8988T (cell line): ENCODE measurements around the gene TMEM164.

Experiments used
- DNase-seq: peaks from one replicate; pipeline ENCODE4 v3.0.0; 2011

Gene TMEM164

DNA sequence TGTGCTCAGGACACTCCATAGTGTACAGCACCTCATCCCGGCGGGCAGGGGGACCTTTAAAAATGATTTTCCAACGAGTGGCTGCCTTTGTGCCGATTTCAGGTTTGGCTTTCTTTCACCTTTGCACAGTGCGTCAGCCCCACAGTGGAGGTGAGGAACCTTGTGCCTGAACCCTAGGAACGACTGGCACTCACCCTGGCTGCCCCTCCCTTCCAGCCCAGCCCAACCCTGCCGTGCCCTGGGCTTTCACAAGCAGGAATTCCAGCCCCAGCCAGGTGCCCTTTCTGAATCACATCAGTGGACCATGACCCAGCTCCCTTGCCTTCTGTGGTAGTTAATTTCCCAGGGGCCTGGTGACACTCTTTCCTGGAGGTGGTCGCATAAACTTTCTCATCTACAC, 1.3 kb downstream of the TMEM164 start:
- no peak for DNase-seq

- no peak for DNase-seq
These were observed 1.9 kb downstream of the TMEM164 start for GRCh38 chrX:110004731-110005369.

DNA sequence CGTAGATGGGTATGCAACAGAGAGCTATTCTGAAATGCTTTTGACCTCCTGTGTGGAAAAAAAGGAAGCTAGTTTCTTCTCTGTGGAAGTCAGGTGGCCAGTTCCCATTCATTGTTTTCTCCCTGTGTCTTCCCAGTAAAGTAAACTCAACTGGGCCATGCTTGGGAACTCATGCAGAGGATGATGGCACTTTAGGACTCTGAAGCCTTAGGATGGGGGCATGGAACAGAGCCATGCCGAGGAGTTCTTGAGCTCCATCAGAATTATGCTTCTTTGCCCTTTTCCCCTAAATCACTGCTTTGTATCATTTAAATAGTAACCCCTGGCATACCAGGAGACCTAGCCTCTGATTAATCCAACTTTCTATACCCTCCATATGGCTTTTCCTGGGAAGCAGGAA, 3.2 kb downstream of the TMEM164 start:
- no peak for DNase-seq

GRCh38 chrX:110006821-110007375, 4.0 kb downstream of the TMEM164 start:
- no peak for DNase-seq

DNA sequence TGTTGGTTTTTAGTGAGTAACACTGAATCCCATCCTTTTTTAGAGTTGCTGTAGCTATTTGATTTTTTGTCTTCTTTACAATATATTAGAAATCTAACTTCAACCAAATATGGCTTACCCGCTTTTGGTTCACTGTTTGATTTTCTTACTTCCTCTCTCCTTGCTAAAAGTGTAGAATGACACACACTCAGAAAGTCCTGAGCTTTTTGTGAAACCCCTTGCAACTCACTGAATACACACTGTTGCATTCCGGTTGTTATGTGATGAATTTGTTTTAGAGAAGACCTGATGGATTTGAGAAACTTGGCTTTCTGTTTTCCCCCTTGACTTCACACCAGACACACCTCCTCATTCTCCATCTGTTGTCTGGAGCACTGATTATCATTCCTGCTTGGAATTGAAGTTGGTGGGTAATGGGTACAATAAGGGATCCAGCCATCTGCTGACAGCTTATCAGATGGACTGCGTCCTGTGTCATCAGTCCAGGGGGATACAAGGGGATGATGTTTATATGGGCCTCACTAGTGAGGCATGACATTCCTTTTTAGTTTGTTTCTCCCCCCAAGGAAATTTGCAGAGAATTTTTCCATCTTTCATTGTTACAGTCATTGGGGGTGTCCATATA, 5.2 kb downstream of the TMEM164 start:
- no peak for DNase-seq

DNA sequence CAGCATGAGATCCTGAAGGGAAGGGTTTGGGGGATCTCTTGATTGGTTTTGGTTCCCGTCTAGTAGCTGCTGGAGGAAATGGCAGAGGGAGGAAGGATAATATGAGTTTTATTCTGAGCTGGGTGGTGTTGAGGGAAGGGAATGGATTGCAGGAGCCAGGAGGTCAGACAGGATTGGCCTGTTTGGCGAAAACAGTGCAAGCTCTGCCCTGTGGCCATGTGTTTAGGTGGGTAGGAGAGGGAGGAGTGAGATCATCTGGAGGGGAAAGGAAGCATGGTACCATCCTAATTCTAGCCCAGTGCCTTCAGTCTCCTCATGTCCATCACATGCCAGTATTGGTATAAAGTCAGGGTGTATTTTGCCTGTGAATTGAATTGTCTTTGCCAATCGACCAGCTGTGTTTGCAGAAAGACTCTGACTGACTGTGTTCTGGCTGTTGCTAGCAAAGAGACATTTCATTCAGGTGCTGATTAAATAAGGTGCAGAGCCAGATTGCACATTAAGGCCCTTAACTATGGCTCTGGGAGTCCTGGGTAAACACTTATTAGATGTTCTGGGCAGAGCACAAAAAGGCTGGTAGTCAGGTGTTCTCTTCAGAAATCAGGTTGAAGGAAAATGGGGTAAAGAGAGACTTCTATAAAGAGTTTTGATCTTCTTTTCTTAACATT, 10.0 kb downstream of the TMEM164 start:
- DNase-seq: no peak

DNA sequence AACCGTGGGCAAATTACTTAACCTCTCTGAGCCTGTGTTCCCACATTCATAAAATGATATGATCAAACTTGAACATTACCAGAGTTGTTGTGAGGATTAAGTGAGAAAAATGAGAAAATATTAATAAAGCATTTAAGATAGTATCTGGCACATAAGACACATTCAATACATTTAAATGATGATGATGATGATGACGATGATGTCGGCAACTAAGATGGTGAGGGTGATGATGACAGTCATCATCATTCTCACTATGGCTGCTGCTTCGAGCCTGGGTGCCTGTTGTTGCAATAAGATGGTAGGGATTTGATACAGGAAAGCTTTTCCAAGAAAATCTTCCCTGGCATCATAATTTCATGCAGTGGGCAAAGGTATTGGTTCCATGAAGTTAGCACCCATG, 11.1 kb downstream of the TMEM164 start:
- no peak for DNase-seq

DNA sequence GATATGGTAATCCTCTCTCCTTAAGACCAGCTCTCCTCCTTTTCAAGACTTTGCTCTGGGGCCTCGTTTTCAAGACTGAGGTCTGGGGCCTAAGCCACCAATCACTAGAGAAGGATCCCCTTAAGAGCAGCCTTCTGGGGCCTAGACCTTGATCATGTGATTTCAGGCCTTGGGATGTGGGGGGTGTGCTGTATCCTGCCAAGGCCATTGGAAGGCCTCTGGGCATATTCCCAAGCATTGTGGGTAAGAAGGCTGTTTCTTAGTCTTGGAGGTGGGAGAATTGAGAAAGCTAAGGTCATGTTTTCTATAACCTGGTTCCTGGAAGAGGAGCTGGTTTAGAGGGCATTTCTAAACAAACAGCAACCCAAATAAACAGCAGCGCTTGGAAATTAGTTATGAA, 12.1 kb downstream of the TMEM164 start:
- DNase-seq: no peak

DNA sequence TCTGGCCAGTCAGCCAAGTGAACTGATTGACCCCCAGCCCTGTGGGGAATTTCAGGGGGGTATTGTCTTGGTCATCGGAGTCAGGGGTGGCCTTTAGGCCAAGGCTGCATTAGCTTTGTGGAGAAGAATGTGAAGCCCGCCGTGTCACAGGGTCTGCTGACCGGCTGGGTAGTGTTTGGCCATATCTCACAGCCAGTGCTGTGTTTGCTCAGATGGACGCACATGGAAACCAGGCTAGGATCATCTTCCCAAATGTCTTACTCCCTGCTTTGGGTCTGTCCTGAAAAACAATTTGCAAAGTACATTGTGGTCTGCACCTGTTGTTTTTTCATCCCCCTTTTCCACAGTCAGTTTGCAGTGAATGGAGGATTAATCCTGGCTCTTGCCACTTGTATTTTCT, 13.0 kb downstream of the TMEM164 start:
- DNase-seq: no peak

DNA sequence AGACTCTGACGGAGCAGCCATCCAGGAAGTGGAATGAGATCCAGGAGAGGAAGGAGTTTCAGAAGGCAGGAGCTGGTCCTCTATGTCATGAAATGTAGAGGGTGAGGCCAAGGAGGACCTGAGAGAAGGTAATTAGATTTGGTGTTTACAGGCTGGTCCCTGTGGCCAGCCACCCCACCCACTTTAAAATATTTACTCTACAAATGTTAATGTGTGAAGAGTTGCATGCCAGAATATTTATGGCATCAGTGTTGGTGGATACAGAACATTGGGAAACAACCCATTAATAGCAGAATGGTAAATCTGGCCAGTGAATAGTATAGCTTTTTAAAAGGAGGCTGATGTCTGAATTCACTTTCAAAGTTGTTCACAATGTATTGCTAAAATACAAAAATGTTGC, 17.6 kb downstream of the TMEM164 start:
- no peak for DNase-seq

DNA sequence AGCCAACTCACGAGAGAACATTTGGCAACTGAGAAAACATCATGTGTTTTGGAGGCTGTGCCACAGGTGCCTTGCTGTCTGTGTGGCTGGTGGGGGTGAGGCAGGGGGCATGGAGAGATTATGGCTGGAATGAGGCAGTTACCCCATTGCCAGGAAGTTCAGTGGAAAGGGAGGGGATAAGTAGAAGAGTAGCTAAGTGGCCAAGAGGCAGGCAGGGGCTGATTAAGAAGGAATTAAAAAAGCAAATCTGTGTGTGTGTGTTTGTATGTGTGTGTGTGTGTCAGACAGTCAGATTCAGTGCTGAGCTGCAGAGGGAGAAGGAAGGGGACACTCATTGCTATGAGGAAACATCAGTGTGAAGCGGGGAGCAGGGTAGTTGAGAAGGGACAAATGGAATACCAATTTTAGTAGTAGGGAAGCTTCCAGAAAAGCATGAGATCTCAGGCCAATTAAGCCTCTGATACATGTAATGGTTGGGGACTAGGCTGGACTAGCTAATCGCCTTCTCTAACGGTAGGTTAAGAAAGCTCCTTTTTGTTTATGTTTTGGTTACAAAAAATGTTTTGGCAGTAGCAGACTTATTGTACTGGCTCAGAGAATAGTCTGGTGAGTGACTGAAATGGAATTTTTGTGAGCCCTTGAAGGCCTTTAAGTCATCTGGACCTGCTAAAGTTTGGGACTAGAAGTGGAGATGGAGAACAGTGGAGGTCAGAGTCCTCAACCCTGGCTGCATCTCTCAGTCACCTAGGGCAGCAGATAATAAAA, 18.5 kb downstream of the TMEM164 start:
- DNase-seq: no peak

DNA sequence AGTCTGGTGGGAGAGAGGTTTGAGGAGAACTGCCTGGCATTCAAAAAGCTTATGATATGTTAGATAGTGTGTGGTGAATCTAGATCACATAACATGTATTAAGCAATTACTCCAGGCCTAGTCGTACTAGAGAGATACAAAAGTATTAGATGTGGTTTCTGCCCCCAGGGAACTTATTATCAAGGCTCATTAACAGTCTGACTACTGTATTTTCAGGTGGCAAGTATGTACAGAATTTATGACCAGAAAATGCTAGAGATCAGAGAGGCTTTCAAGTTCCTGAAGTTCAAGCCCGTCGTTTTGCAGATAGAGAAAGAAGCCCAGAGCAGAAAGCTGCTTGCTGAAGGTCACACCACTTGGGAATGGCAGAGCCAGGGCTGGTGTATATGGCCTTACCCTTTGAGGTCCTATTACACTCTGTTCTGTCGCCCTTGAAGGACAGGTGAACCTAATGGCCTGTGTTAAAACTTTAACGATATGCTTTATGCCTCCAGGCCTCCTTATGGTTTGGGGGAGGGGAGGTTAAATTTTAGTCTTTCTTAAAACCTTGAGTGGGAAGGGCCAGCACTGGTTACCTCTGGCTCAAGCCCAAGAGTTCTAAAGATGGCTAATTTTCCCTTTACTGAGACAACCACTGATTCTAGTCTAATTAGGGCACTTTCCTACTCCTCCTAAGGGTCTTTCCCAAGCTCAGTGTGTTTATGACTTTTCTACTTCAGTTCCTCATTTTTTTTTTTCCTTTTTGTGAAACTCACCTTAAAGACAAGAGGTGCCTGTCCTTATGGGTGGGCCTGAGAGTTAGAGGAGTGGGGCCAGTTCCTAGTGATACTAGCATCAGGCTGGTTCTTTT, 19.9 kb downstream of the TMEM164 start:
- no peak for DNase-seq

DNA sequence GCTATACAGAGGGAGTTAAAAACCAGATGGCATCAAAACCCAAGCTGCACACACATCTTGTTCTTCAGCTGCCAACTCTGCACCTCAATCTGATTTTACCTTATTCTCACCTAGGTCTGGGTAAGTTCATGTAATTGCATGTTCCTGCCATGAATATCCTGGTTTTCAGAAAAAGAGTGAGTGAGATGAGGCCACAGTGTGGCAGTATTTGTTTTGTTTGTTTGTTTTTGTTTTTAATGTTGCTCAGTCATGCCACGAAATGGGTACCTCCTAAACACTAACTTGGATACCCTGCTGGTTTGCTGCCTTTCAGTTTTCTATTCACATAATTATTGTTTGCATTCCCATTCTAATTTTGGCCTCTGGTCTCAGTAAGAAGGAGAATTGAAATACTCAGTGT, 22.5 kb downstream of the TMEM164 start:
- DNase-seq: no peak

GRCh38 chrX:110026099-110026844, 23.4 kb downstream of the TMEM164 start:
- DNase-seq: no peak

DNA sequence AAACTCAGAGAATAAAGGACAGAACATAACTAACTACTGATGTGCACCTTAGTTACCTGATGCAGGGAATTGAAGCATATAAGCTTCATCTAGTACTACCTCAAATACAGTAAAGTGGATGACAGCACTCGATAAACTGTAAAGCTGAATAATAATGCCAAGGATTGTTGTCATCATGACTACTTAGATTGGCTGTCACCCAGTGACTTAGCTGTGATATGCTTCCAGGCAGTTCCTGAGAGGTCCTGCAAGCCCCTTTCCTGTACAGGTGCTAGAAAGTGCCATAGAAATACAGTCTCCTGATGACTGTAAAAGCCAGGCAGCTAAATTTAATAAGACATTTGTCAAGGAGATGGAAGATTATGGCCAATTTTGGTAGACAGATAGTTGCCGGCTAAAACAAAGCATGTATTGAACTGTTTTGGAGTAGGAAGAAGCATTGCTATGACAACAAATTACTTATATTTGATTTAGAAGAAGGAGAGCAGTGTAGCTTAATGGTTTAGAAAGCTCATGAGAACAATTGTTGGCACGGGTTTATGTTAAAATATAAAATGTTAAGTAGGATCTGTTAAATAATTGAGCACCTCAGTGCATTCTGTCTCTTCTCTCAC, 29.7 kb downstream of the TMEM164 start:
- no peak for DNase-seq

DNA sequence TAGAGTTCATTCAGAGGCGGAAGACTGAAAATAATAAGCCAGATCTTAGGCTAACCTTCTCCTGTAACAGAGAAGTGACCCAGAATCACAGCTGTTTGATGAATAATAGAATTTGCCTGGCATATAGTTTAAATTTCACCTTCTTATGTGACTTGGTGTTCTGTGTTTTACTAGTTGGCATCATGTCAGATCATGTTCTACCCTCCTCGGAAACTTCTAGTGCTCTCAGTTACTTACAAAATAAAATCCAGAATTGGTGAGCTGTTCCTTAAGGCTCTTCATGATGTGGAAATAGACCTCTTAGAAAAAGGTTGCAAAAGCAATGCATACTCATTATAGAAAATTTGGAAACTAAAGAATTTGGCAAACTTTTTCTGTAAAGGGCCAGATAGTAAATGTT, 31.1 kb downstream of the TMEM164 start:
- DNase-seq: no peak

- DNase-seq: no peak
These were observed 33.5 kb downstream of the TMEM164 start for GRCh38 chrX:110036162-110037033.

DNA sequence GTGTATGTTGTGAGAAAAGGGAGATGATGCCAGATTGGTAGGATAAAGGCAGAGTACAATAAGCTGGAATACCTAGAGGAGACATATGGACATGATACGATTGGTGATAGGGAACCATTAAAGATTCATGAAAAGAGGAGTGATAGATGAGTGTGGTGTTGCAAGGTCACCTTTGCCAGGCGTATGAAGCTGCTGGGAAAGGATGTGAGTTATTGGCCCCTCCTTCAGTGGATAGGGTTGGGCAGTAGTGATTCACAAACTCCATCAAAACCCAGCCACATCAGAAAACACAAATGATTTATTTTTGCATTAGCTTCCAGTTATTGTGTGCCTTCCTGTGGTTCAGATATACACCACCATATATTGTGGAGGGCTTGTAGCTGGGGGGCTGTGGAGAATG, 34.3 kb downstream of the TMEM164 start:
- no peak for DNase-seq

DNA sequence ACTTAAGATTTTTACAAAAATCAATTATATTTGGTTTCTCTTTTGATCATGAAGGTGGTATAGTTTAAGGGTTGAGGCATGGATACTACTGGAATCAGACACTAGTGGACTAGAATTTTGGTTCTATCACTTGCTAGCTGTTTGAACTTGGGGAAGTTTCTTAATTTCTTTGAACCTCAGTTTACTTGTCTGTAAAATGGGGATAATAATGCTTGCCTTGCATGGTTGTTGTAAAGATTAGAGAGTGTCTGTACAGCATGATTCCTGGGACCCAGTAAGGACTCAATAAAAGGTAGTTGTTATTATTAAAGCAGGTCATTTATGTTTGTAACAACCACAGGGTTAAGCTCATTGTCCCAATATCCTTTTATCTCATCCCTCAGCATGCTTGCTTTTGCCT, 36.0 kb downstream of the TMEM164 start:
- no peak for DNase-seq

DNA sequence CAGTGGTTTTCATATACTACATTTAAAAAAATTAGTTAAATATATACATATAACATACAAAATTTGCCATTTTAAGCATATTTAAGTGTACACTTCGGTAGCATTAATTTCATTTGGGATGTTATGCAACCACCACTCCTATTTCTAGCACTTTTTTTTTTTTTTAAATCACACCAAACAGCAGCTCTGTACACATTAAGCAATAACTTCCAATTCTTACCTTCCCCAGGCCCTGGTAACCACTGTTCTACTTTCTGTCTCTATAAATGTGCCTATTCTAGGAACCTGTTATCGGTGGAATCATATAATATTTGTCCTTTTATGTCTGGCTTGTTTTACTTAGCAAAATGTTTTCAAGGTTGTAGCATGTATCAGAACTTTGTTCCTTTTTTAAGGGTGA, 39.1 kb downstream of the TMEM164 start:
- DNase-seq: no peak
